Fibroblast of lung (primary cell): ENCODE results near the gene THAP4.

Experiments
- CTCF ChIP-seq, 2 donors: IDR thresholded peaks in 1 of 2; conservative IDR thresholded peaks in 1 of 2; 1 replicate in 1 of 2; 2 replicates in 1 of 2; pipeline ENCODE4 v1.5.1; 2011 to 2012; ENCODE audit warnings: low read length in 2 of 2, control low read depth in 1 of 2, inconsistent platforms in 1 of 2, low read depth in 1 of 2, mild to moderate bottlenecking in 1 of 2
- EZH2 ChIP-seq: IDR thresholded peaks from 2 replicates; pipeline ENCODE4 v1.5.1; 2012; ENCODE audit warnings: low read length, control low read depth, mild to moderate bottlenecking; ENCODE audit errors: missing control alignments

- TF ChIP-seq CTCF (conservative IDR thresholded peaks at IDR 0.05 in 1 of 2, IDR thresholded peaks at IDR 0.05 in 1 of 2; ENCODE audit: low read depth in 1 of 2, low read length in 2 of 2) (no peak), EZH2 (no peak)
Observed at GRCh38 chr2:241607162-241607885, 29.6 kb downstream of the THAP4 start.
